ENCODE measurements around the gene TAS1R1. TPM values are rescaled to one million over a fixed set of nuclear protein-coding genes. Genes with fewer than 3 reads are reported as not detected.

The TAS1R1 gene
- total and polyA plus RNA-seq, 9 of the 15 experiments (the other 6 are each of a cell fraction or from before 2014, with no cell fraction given) = 0.06 TPM; not detected in 8

DNA sequence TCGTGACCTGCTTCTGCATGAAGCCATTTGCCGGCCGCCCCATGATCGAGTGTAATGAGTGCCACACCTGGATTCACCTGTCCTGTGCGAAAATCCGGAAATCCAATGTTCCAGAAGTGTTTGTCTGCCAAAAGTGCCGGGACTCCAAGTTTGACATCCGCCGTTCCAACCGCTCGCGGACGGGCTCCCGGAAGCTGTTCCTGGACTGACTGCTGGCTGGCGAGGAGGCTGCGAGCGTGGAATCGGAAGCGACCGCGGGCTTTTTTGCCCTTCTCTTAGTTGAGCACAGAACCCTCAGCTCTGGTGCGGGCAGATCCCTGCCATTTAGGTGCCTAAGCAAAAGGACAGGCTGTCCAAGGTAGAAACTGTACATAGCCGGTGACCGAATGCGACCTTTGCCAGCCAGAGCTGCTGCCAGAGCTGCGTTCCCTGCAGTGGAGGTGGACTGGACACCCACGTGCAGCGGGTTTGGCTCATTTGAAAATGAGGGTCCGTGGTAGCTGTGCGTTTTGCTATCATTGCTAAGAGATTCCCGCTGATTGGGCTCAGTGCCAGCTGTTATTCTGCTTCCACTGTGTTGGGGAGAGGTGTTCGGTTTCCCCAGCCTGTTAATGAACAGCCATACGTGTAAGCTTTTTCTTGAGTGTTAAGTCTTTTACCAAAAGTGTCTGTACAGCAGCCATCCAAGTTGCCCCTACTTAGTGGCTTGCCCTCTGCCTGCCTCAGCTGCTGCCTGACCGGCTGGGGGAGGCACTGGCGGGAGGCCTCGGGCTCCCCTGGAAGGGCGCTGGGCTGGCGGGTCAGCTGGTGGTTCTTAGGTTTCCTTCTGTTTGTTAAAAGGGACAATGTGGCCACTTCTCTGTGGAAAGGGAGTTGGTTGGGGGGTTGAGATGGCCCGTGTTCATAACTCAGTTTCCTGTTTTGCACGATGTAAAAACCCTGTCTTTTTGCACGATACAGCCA is 66.6 kb downstream of the TAS1R1 start (continued):
- TF ChIP-seq SMARCA5 (IDR thresholded peaks at IDR 0.05) (no peak), IFI16 (CRISPR knock-in tag; IDR thresholded peaks at IDR 0.05) (no peak)

DNA sequence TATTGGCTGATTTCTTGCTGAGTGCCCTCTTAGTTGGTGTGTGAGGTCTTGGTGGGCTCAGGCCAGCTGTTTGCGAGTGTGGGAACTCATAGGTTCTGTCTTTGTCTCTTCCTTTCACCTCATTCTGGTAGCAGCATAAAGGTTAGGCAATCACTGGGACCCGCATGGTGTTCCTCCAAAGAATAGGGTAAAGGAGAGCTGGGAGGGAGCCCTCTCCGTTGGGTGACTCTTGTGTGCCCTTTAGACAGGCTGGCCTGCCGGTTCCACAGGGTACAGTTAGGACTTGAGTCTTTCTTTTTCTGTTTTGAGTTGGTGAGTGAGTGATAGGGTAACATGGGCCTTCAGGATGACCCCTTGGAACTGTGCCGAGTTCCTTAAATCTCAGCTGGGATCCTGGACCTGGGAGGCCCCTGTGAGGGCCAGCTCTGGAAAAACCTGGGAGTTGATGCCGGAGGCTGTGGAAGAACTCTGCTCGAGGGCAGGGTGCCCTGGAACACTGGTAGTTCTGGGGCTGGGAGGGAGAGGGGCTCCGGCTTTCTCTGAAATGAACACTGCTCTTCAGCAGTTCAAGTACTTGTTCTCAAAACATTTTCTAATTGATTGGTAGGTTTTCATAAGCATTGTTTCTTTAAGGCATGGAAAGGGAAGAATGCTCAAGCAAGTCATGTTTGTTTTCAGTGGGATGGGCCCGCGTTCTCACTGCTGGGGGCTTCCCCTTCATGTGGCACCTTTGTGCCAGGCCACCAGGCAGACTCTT is 67.5 kb downstream of the TAS1R1 start:
- peaks cover 80% of the 10 kb centered on the region for H3K36me3 ChIP-seq (ENCODE audit: control insufficient read depth, insufficient read depth, low read length)
- no peak overlapping the region for H3K27ac ChIP-seq (ENCODE audit: extremely low read depth, low read depth, low read length)
- no peak overlapping the region for H3K4me2 ChIP-seq (ENCODE audit: insufficient read depth, low read length)
- no TSS peak for BruUV-seq (replicated peaks)
- POLR2A ChIA-PET = interaction anchor here (0.7 to 5.1 kb wide), 7 partner anchors 9 to 1076 kb away, joined by 3 to 36 read pairs (median 4); partner anchors contain the start of gene KLHL21
- in situ Hi-C loops (cut with MboI) = no loop called here
- H2AFZ ChIP-seq (ENCODE audit: low read depth, low read length) = no peak overlapping the region
- FAIRE-seq (no peak), DNase-seq (ENCODE audit: extremely low read depth in 1 of 4, low spot score in 3 of 4) (no peak), ATAC-seq (no peak)
- CTCF ChIA-PET (ENCODE audit: low intra/inter-chr PET ratio) = interaction anchor here (0.7 kb wide), 1 partner anchor 68 kb away, joined by 3 read pairs; the partner anchor contains the start of gene TAS1R1
- peaks cover 3% of the 10 kb centered on the region for H3K9me1 ChIP-seq (ENCODE audit: control insufficient read depth, insufficient read depth, low read length)
- peaks cover 78% of the 10 kb centered on the region for H3K79me2 ChIP-seq (ENCODE audit: control insufficient read depth, insufficient read depth, low read length)
- TF ChIP-seq RBM25 (IDR thresholded peaks at IDR 0.05; ENCODE audit: low read depth, low read length, severe bottlenecking) (no peak), ZNF717 (CRISPR knock-in tag; IDR thresholded peaks at IDR 0.05) (no peak), DACH1 (IDR thresholded peaks at IDR 0.05; ENCODE audit: partially characterized antibody) (no peak), POLR2AphosphoS2 (IDR thresholded peaks at IDR 0.05; ENCODE audit: low read length) (no peak), TFAM (CRISPR knock-in tag; conservative IDR thresholded peaks at IDR 0.05) (no peak)
- TF ChIP-seq, protein P1, sequence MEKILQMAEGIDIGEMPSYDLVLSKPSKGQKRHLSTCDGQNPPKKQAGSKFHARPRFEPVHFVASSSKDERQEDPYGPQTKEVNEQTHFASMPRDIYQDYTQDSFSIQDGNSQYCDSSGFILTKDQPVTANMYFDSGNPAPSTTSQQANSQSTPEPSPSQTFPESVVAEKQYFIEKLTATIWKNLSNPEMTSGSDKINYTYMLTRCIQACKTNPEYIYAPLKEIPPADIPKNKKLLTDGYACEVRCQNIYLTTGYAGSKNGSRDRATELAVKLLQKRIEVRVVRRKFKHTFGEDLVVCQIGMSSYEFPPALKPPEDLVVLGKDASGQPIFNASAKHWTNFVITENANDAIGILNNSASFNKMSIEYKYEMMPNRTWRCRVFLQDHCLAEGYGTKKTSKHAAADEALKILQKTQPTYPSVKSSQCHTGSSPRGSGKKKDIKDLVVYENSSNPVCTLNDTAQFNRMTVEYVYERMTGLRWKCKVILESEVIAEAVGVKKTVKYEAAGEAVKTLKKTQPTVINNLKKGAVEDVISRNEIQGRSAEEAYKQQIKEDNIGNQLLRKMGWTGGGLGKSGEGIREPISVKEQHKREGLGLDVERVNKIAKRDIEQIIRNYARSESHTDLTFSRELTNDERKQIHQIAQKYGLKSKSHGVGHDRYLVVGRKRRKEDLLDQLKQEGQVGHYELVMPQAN (IDR thresholded peaks at IDR 0.05; ENCODE audit: borderline replicate concordance) = no peak
- peaks cover 24% of the 10 kb centered on the region; the same call in 1 of the 2 replicates for H4K20me1 ChIP-seq (replicated peaks; ENCODE audit: control insufficient read depth, insufficient read depth, low read length)
- H3K9ac ChIP-seq (ENCODE audit: insufficient read depth in 1 of 2, low read depth in 2 of 2, low read length in 2 of 2) = 0 out of 4 replicates have a peak overlapping the region, but pooled peaks of 1 of the 2 experiments have one; percentile 9
- no peaks in the 10 kb centered on the region for H3K27me3 ChIP-seq (ENCODE audit: control insufficient read depth in 2 of 2, insufficient read depth in 2 of 2, low read length in 2 of 2)
- H3K4me3 ChIP-seq = no peak overlapping the region
- intact Hi-C loops (cut with micrococcal nuclease) = no loop called here
- no peaks in the 10 kb centered on the region for H3K9me3 ChIP-seq (replicated peaks; ENCODE audit: control insufficient read depth, insufficient read depth, low read depth, low read length)
- H3K4me1 ChIP-seq (replicated peaks in 1 of 2; ENCODE audit: control insufficient read depth in 2 of 2, insufficient read depth in 2 of 2, low read length in 2 of 2) = peaks cover 12 to 31% of the 10 kb centered on the region in 2 experiments; a peak in 4 of 5 replicates
- 92% methylated on average over 10 of the region's 10 CpGs for WGBS (ENCODE audit: insufficient coverage, low coverage, missing lambda C conversion rate)
